ENCODE results near the gene SLC66A1. TPM values are rescaled to one million over a fixed set of nuclear protein-coding genes. Genes with fewer than 3 reads are reported as not detected.

The SLC66A1 gene
- total RNA-seq, 1 experiment from 2014 or later = 27.7 TPM

GRCh38 chr1:19368964-19369363 is 56.8 kb downstream of the SLC66A1 start:
- H4K20me1 ChIP-seq (ENCODE audit: low read length) = no peaks in the 10 kb centered on the region

GRCh38 chr1:19369396-19370090 is 57.4 kb downstream of the SLC66A1 start:
- DNase-seq (no peak), ATAC-seq (no peak)
- CTCF ChIA-PET = no interaction called here
- no peaks in the 10 kb centered on the region for H3K4me1 ChIP-seq (ENCODE audit: insufficient read depth, low read length)
- H3K36me3 ChIP-seq (ENCODE audit: low read depth, low read length) = no peaks in the 10 kb centered on the region
- H3K4me2 ChIP-seq (ENCODE audit: low read length) = no peak overlapping the region
- no peaks in the 10 kb centered on the region for H3F3A ChIP-seq (ENCODE audit: low read length, unreplicated experiment)
- no peak overlapping the region for H3K9ac ChIP-seq (ENCODE audit: low read length)
- intact Hi-C loops (cut with micrococcal nuclease) = no loop called here
- no peaks in the 10 kb centered on the region for H3K79me2 ChIP-seq (ENCODE audit: low read length)
- no peak overlapping the region for H3K27ac ChIP-seq (ENCODE audit: low read length)
- POLR2A ChIA-PET (ENCODE audit: unreplicated experiment) = no interaction called here
- H3K9me2 ChIP-seq (replicated peaks; ENCODE audit: low read length) = no peaks in the 10 kb centered on the region
- no peaks in the 10 kb centered on the region for H3K9me3 ChIP-seq (ENCODE audit: low read length)
- H4K20me1 ChIP-seq (ENCODE audit: low read length) = no peaks in the 10 kb centered on the region
- H3K27me3 ChIP-seq (ENCODE audit: low read length) = no peaks in the 10 kb centered on the region
- TF ChIP-seq EZH2 (IDR thresholded peaks at IDR 0.05; ENCODE audit: low read length, unreplicated experiment) = no peak
- TF ChIP-seq CTCF (conservative IDR thresholded peaks at IDR 0.05; ENCODE audit: low read depth, low read length) = no peak
- no peak for TF ChIP-seq EZH2phosphoT487 (IDR thresholded peaks at IDR 0.05; ENCODE audit: borderline replicate concordance, low read length)
- H2AFZ ChIP-seq (ENCODE audit: low read length) = no peak overlapping the region
- no TSS peak for BruUV-seq (replicated peaks)
- no peak overlapping the region for H3K4me3 ChIP-seq (ENCODE audit: low read length)

More at GRCh38 chr1:19368964-19369363, 56.8 kb downstream of the SLC66A1 start:
- CTCF ChIA-PET = no interaction called here
- H3K4me3 ChIP-seq (ENCODE audit: low read length) = no peak overlapping the region
- intact Hi-C loops (cut with micrococcal nuclease) = no loop called here
- TF ChIP-seq CTCF (conservative IDR thresholded peaks at IDR 0.05; ENCODE audit: low read depth, low read length) (no peak), EZH2 (IDR thresholded peaks at IDR 0.05; ENCODE audit: low read length, unreplicated experiment) (no peak), EZH2phosphoT487 (IDR thresholded peaks at IDR 0.05; ENCODE audit: borderline replicate concordance, low read length) (no peak)
- H3F3A ChIP-seq (ENCODE audit: low read length, unreplicated experiment) = no peaks in the 10 kb centered on the region
- H3K36me3 ChIP-seq (ENCODE audit: low read depth, low read length) = no peaks in the 10 kb centered on the region
- no peaks in the 10 kb centered on the region for H3K79me2 ChIP-seq (ENCODE audit: low read length)
- no peaks in the 10 kb centered on the region for H3K27me3 ChIP-seq (ENCODE audit: low read length)
- H3K9ac ChIP-seq (ENCODE audit: low read length) = no peak overlapping the region
- no peak for ATAC-seq
- H3K9me2 ChIP-seq (replicated peaks; ENCODE audit: low read length) = no peaks in the 10 kb centered on the region
- no peak for DNase-seq
- POLR2A ChIA-PET (ENCODE audit: unreplicated experiment) = no interaction called here
- BruUV-seq (replicated peaks) = no TSS peak
- H2AFZ ChIP-seq (ENCODE audit: low read length) = no peak overlapping the region
- H3K4me2 ChIP-seq (ENCODE audit: low read length) = no peak overlapping the region
- no peak overlapping the region for H3K27ac ChIP-seq (ENCODE audit: low read length)
- no peaks in the 10 kb centered on the region for H3K9me3 ChIP-seq (ENCODE audit: low read length)
- H3K4me1 ChIP-seq (ENCODE audit: insufficient read depth, low read length) = no peaks in the 10 kb centered on the region

GRCh38 chr1:19370453-19371170 is 58.5 kb downstream of the SLC66A1 start:
- no peak overlapping the region for H3K4me3 ChIP-seq (ENCODE audit: low read length)
- H3K9me3 ChIP-seq (ENCODE audit: low read length) = no peaks in the 10 kb centered on the region
- BruUV-seq (replicated peaks) = no TSS peak
- TF ChIP-seq EZH2phosphoT487 (IDR thresholded peaks at IDR 0.05; ENCODE audit: borderline replicate concordance, low read length) (no peak), CTCF (conservative IDR thresholded peaks at IDR 0.05; ENCODE audit: low read depth, low read length) (no peak), EZH2 (IDR thresholded peaks at IDR 0.05; ENCODE audit: low read length, unreplicated experiment) (no peak)
- H3K79me2 ChIP-seq (ENCODE audit: low read length) = no peaks in the 10 kb centered on the region
- ChIA-PET CTCF (no interaction called here), POLR2A (ENCODE audit: unreplicated experiment) (no interaction called here)
- no peaks in the 10 kb centered on the region for H3K9me2 ChIP-seq (replicated peaks; ENCODE audit: low read length)
- H3K4me2 ChIP-seq (ENCODE audit: low read length) = no peak overlapping the region
- no peaks in the 10 kb centered on the region for H4K20me1 ChIP-seq (ENCODE audit: low read length)
- ATAC-seq = no peak
- intact Hi-C loops (cut with micrococcal nuclease) = no loop called here
- no peaks in the 10 kb centered on the region for H3K4me1 ChIP-seq (ENCODE audit: insufficient read depth, low read length)
- no peaks in the 10 kb centered on the region for H3F3A ChIP-seq (ENCODE audit: low read length, unreplicated experiment)
- H2AFZ ChIP-seq (ENCODE audit: low read length) = no peak overlapping the region
- H3K9ac ChIP-seq (ENCODE audit: low read length) = no peak overlapping the region
- no peaks in the 10 kb centered on the region for H3K36me3 ChIP-seq (ENCODE audit: low read depth, low read length)
- H3K27ac ChIP-seq (ENCODE audit: low read length) = no peak overlapping the region
- DNase-seq = no peak
- H3K27me3 ChIP-seq (ENCODE audit: low read length) = no peaks in the 10 kb centered on the region
